Thyroid gland (tissue), 4 donors: ENCODE measurements around the gene CAMTA1.

Experiments used
- CTCF ChIP-seq, 6 experiments: fragments of 200-600 bp in 3 of 6; fragments of 450-650 bp in 3 of 6; sonication (generic) in 3 of 6; IDR thresholded peaks; one replicate each; pipeline ENCODE4 v1.5.1; 2016 to 2019; ENCODE audit warnings: antibody characterized with exemption in 6 of 6, mild to moderate bottlenecking in 2 of 6, inconsistent platforms in 1 of 6, moderate library complexity in 1 of 6
- POLR2A ChIP-seq, 2 donors: fragments of 450-650 bp; IDR thresholded peaks; one replicate each; pipeline ENCODE4 v1.6.1; 2017; ENCODE audit warnings: antibody characterized with exemption in 2 of 2, mild to moderate bottlenecking in 2 of 2, moderate library complexity in 1 of 2

GRCh38 chr1:7385471-7386225 is 600.4 kb downstream of the CAMTA1 start:
- no peak for TF ChIP-seq CTCF (IDR thresholded peaks at IDR 0.05)
- no peak for TF ChIP-seq POLR2A (IDR thresholded peaks at IDR 0.05)
